GM23338 (cell line): Measurements from ENCODE around the gene KIAA1217. TPM values are rescaled to one million over a fixed set of nuclear protein-coding genes. Genes with fewer than 3 reads are reported as not detected.

Experiments used
- ATAC-seq: fragments of 200-7000 bp; cut with Tn5 transposase; 3 replicates; pipeline ENCODE4 v1.9.1; 2020
- DNase-seq: peaks from one replicate; pipeline ENCODE4 v3.0.0-alpha.2; 2015; ENCODE audit warnings: low spot score
- H2AFZ ChIP-seq: fragments of 200-600 bp; sonication (generic); 2 replicates; pipeline ENCODE4 v1.8.0; 2016; ENCODE audit warnings: antibody characterized with exemption, mild to moderate bottlenecking, moderate library complexity
- H3F3A ChIP-seq: fragments of 200-600 bp; sonication (generic); replicated peaks from 2 replicates; pipeline ENCODE4 v1.8.0; 2017; ENCODE audit warnings: antibody characterized with exemption, mixed run types, low read depth
- H3K27ac ChIP-seq: fragments of 200-600 bp; sonication (generic); 2 replicates; pipeline ENCODE4 v1.6.1; 2016; ENCODE audit warnings: low read depth
- H3K27me3 ChIP-seq: fragments of 200-600 bp; sonication (generic); 2 replicates; pipeline ENCODE4 v1.8.0; 2016; ENCODE audit warnings: mild to moderate bottlenecking, mixed run types, moderate library complexity; ENCODE audit not compliant: insufficient read depth
- H3K36me3 ChIP-seq: fragments of 200-600 bp; sonication (generic); 2 replicates; pipeline ENCODE4 v1.8.0; 2016; ENCODE audit warnings: mild to moderate bottlenecking; ENCODE audit not compliant: insufficient read depth
- H3K4me1 ChIP-seq: fragments of 200-600 bp; sonication (generic); 2 replicates; pipeline ENCODE4 v1.8.0; 2016; ENCODE audit warnings: mild to moderate bottlenecking, moderate library complexity; ENCODE audit not compliant: insufficient read depth
- H3K4me2 ChIP-seq: fragments of 200-600 bp; sonication (generic); 2 replicates; pipeline ENCODE4 v1.7.1; 2017; ENCODE audit warnings: mixed run types
- H3K4me3 ChIP-seq: fragments of 200-600 bp; sonication (generic); 2 replicates; pipeline ENCODE4 v1.6.1; 2016; ENCODE audit warnings: mixed run types
- H3K79me2 ChIP-seq: fragments of 200-600 bp; sonication (generic); replicated peaks from 2 replicates; pipeline ENCODE4 v1.8.0; 2017; ENCODE audit warnings: mild to moderate bottlenecking; ENCODE audit not compliant: insufficient read depth
- H3K9me2 ChIP-seq: fragments of 200-600 bp; sonication (generic); 2 replicates; pipeline ENCODE4 v1.8.0; 2017; ENCODE audit not compliant: insufficient read depth
- H4K20me1 ChIP-seq: fragments of 200-600 bp; sonication (generic); replicated peaks from 2 replicates; pipeline ENCODE4 v1.8.0; 2017; ENCODE audit warnings: mild to moderate bottlenecking; ENCODE audit not compliant: insufficient read depth
- H3K27ac Mint-ChIP-seq: 2 replicates; pipeline ENCODE4 v1.8.0; 2020; ENCODE audit warnings: inconsistent platforms, mild to moderate bottlenecking, moderate library complexity, mixed read lengths
- H3K27me3 Mint-ChIP-seq: 3 replicates; pipeline ENCODE4 v1.8.0; 2022; ENCODE audit warnings: low read depth, mild to moderate bottlenecking, moderate library complexity, mixed read lengths, inconsistent platforms; ENCODE audit not compliant: insufficient read depth, poor library complexity
- H3K36me3 Mint-ChIP-seq: 3 replicates; pipeline ENCODE4 v1.8.0; 2021; ENCODE audit warnings: low read depth, mild to moderate bottlenecking, inconsistent platforms, moderate library complexity, mixed read lengths
- H3K4me1 Mint-ChIP-seq: 3 replicates; pipeline ENCODE4 v1.8.0; 2020; ENCODE audit warnings: mild to moderate bottlenecking, inconsistent platforms, mixed read lengths
- H3K4me3 Mint-ChIP-seq: 3 replicates; pipeline ENCODE4 v1.8.0; 2021; ENCODE audit warnings: moderate library complexity, mild to moderate bottlenecking, inconsistent platforms, mixed read lengths
- H3K9me3 Mint-ChIP-seq: 3 replicates; pipeline ENCODE4 v1.8.0; 2020; ENCODE audit warnings: moderate library complexity, mild to moderate bottlenecking, inconsistent platforms, mixed read lengths
- CTCF ChIP-seq, 2 experiments: fragments of 200-600 bp in 1 of 2; sonication (generic) in 1 of 2; conservative IDR thresholded peaks; 2 replicates each; pipeline versions ENCODE4 v1.5.1 to v1.6.1; 2016 to 2017; ENCODE audit warnings: antibody characterized with exemption in 2 of 2, low read depth in 2 of 2, mild to moderate bottlenecking in 2 of 2, moderate library complexity in 1 of 2
- ETS1 ChIP-seq: IDR thresholded peaks from 2 replicates; pipeline ENCODE4 v1.6.1; 2016; ENCODE audit warnings: antibody characterized with exemption
- NANOG ChIP-seq: IDR thresholded peaks from 2 replicates; pipeline ENCODE4 v1.6.1; 2016; ENCODE audit warnings: antibody characterized with exemption, borderline replicate concordance
- POLR2AphosphoS5 ChIP-seq: IDR thresholded peaks from 2 replicates; pipeline ENCODE4 v1.6.1; 2016; ENCODE audit warnings: antibody characterized with exemption, low read depth
- REST ChIP-seq: IDR thresholded peaks from one replicate; pipeline ENCODE4 v1.6.1; 2018; ENCODE audit warnings: antibody characterized with exemption; ENCODE audit not compliant: unreplicated experiment
- STAT1 ChIP-seq: IDR thresholded peaks from one replicate; pipeline ENCODE4 v1.6.1; 2016; ENCODE audit warnings: antibody characterized with exemption; ENCODE audit not compliant: unreplicated experiment
- ZNF114 ChIP-seq: fragments of 250-450 bp; sonication (Bioruptor Pico); IDR thresholded peaks from 2 replicates; pipeline ENCODE4 v1.5.0; 2020; ENCODE audit warnings: mild to moderate bottlenecking, moderate library complexity
- ZNF331 ChIP-seq: fragments of 250-450 bp; sonication (Bioruptor Pico); IDR thresholded peaks from 2 replicates; pipeline ENCODE4 v1.5.0; 2020; ENCODE audit warnings: low read depth, mild to moderate bottlenecking, moderate library complexity
- ZNF462 ChIP-seq: fragments of 250-450 bp; sonication (Bioruptor Pico); IDR thresholded peaks from 2 replicates; pipeline ENCODE4 v1.5.0; 2020; ENCODE audit warnings: mild to moderate bottlenecking, moderate library complexity
- polyA plus RNA-seq: library from polyadenylated mRNA; unstranded; fragments of >200 nt; fragmentation: Nextera tagmentation; extraction: Ambion mirVana; gene quantifications from 2 replicates; pipeline ENCODE4 v1.2.1, GENCODE V29; 2016
- total RNA-seq: library from RNA; depleted of rRNA; stranded (reverse); fragments of >200 nt; shearing (Covaris generic); gene quantifications from 2 replicates; pipeline ENCODE4 v1.2.3, GENCODE V29; 2014

Gene KIAA1217
- total and polyA plus RNA-seq, 2 experiments from 2014 or later: 6.4 to 9.1 TPM

- Mint-ChIP-seq H3K27me3 (no peaks in the 10 kb centered on the region), H3K27ac (no peak overlapping the region), H3K4me3 (no peak overlapping the region), H3K4me1 (peaks cover 7% of the 10 kb centered on the region; the same call in 2 of the 3 replicates), H3K9me3 (no peaks in the 10 kb centered on the region), H3K36me3 (peaks cover 13% of the 10 kb centered on the region)
- Histone ChIP-seq H3K4me1 (no peaks in the 10 kb centered on the region), H3F3A (no peaks in the 10 kb centered on the region), H3K27ac (no peak overlapping the region), H3K27me3 (no peaks in the 10 kb centered on the region), H3K9me2 (no peaks in the 10 kb centered on the region), H3K4me3 (no peak overlapping the region), H3K79me2 (no peaks in the 10 kb centered on the region), H3K36me3 (peaks cover 13% of the 10 kb centered on the region), H4K20me1 (no peaks in the 10 kb centered on the region), H2AFZ (no peak overlapping the region), H3K4me2 (no peak overlapping the region)
- ATAC-seq: no peak
- no peak for DNase-seq
- TF ChIP-seq REST: no peak
- no peak for TF ChIP-seq CTCF (conservative IDR thresholded peaks at IDR 0.05; ENCODE audit: low read depth in 2 of 2)
- TF ChIP-seq ZNF114: no peak
- no peak for TF ChIP-seq ZNF331
- TF ChIP-seq ZNF462 (CRISPR knock-in tag): no peak
- no peak for TF ChIP-seq STAT1
- no peak for TF ChIP-seq NANOG
- TF ChIP-seq ETS1: no peak
- TF ChIP-seq POLR2AphosphoS5: no peak
Measured at GRCh38 chr10:24590697-24591457, 381.9 kb downstream of the KIAA1217 start.
